ENCODE data around the gene RIN1. TPM values are rescaled to one million over a fixed set of nuclear protein-coding genes. Genes with fewer than 3 reads are reported as not detected.
A peak's percentile ranks its signal among the peaks of the same experiment; 100 is the strongest.

The RIN1 gene
- total RNA-seq, 2 experiments from 2014 or later = 1.5 to 1.6 TPM

GRCh38 chr11:66343176-66343575, 6.9 kb upstream of the RIN1 start:
- DNase-seq = no peak
- H3K27ac Mint-ChIP-seq = no peak overlapping the region
- H3K27me3 Mint-ChIP-seq = peaks cover 5% of the 10 kb centered on the region
- H3K36me3 Mint-ChIP-seq = peaks cover 14% of the 10 kb centered on the region
- peaks cover 2% of the 10 kb centered on the region for H3K9me3 Mint-ChIP-seq
- H3K4me3 Mint-ChIP-seq = peak overlapping the region; percentile 93
- peaks cover 34% of the 10 kb centered on the region for H3K4me1 Mint-ChIP-seq

- no peaks in the 10 kb centered on the region for H3K9me3 Mint-ChIP-seq
- peaks cover 45% of the 10 kb centered on the region for H3K4me1 Mint-ChIP-seq
- DNase-seq = no peak
- no peak overlapping the region for H3K4me3 Mint-ChIP-seq
- H3K27me3 Mint-ChIP-seq = no peaks in the 10 kb centered on the region
- H3K36me3 Mint-ChIP-seq = peaks cover 10% of the 10 kb centered on the region
- no peak overlapping the region for H3K27ac Mint-ChIP-seq
Observed at GRCh38 chr11:66341502-66342126, 5.4 kb upstream of the RIN1 start.

DNA sequence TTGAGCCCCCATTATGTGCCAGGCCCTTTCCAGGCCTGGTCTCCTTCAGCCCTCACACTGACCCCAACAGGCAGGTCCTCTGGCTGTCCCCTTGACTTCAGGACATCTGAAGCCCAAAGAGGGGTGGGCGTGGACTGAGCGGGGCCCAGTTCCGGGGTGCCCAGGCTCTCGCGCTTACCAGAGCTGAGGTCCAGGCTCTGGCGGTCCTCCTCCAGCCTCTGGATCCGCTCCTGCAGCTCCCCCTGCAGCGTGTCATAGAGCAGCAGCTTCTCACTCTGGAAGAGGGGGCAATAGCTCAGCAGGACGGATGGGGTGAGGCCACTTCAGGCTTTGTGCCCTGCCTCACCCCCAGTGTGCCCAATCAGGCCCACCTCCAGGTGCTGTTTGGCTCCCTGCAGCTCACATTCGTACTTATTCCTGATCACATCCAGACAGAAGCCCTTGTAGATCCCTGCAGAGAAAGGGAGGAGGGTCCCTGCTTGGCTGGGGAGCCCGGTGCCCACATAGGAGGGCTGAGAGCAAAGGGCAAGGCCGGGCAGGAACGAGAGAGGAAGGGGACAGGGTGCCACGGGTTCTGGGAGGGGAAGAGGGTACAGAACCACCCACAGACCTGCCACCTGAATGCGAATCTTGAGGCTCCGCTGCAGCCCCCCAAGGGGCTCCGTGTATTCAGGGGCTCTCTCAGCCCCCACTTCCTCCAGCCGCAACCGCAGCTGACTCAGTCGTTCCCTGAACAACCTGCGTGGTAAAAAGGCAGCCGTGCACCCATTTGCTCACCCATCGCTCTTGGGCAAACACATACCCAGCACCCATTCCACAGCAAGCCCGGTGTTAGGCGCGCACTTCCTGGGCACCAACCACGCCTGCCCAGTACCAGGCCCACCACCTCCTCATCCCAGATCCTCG, 4.6 kb upstream of the RIN1 start:
- no peak for DNase-seq
- H3K4me1 Mint-ChIP-seq = peaks cover 44% of the 10 kb centered on the region
- peaks cover 10% of the 10 kb centered on the region for H3K36me3 Mint-ChIP-seq
- no peaks in the 10 kb centered on the region for H3K27me3 Mint-ChIP-seq
- no peak overlapping the region for H3K4me3 Mint-ChIP-seq
- no peaks in the 10 kb centered on the region for H3K9me3 Mint-ChIP-seq
- no peak overlapping the region for H3K27ac Mint-ChIP-seq

- H3K27me3 Mint-ChIP-seq = no peaks in the 10 kb centered on the region
- H3K27ac Mint-ChIP-seq = no peak overlapping the region
- H3K4me1 Mint-ChIP-seq = peaks cover 40% of the 10 kb centered on the region
- H3K36me3 Mint-ChIP-seq = peaks cover 10% of the 10 kb centered on the region
- no peak overlapping the region for H3K4me3 Mint-ChIP-seq
- no peaks in the 10 kb centered on the region for H3K9me3 Mint-ChIP-seq
- DNase-seq = no peak
Observed at GRCh38 chr11:66339686-66340483, 3.7 kb upstream of the RIN1 start.

DNA sequence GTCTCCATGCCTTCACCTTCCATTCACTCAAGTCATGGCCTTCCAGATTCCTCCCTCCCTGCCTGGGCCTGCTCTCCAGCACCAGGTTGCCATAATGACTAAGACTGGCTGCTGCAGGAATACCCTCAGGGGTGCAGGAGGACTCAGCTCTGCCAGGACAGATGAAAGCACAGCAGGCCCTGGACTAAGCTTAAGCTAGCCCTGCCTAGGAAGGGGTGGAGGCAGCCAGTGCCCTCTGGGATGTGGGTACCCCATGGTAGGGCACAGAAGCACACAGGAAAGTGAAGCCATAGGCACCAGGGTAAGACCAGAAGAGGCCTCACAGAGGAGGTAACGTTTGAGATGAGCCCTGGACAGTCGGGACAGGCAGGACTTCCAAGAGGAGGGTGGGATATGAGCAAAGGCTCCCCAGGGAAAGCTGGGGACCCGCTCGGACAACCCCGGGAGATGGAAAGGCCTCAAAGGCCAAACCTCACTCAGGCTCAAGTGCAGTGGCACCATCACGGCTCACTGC, 3.0 kb upstream of the RIN1 start:
- Mint-ChIP-seq H3K9me3 (no peaks in the 10 kb centered on the region), H3K27ac (no peak overlapping the region), H3K36me3 (peaks cover 8% of the 10 kb centered on the region), H3K4me1 (peaks cover 40% of the 10 kb centered on the region), H3K27me3 (no peaks in the 10 kb centered on the region), H3K4me3 (no peak overlapping the region)
- no peak for DNase-seq

DNA sequence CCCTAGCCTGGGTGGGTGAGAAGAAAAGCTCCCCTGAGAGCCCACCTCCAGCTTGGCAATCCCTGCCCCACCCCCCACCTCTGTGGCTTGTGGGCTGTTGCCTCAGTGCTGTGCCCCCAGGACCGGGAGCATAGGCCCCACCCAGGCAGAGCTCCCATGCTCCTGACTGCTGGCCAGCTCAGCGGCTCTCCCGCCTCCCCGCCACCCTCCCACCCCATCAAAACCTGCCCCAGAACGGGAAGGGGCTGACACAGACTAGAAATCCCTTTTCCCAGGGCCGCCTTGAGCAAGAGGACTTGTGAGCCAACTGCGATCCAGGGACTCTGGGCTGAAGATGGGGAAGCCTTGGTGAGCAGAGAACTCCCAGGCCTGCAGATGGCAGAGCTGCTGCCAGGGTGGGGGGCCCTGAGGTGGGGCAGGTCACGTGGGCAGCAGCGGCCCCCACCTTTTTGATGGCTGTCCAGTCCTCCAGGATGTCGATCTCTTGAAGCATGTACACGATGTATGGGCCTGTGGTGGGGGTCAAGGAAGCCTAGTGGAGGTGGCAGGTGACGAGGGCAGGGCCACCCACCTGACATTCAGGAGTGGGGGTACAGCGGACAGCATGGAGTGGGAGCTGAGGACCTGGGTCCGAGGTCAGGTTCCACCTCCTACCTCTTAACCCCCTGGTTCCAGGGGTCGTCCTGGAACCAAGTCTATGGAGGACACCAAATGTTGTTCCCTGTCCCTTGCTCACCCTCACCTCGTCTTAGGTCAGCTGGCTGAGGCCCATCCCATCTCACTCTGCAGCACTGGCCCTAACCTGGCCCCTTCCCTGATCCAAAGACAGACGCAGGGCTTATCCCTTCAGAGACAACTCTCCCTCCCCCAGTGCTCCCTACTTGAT, 2.3 kb upstream of the RIN1 start:
- Mint-ChIP-seq H3K4me3 (no peak overlapping the region), H3K27me3 (no peaks in the 10 kb centered on the region), H3K36me3 (peaks cover 8% of the 10 kb centered on the region), H3K27ac (peak overlapping the region; percentile 30), H3K9me3 (no peaks in the 10 kb centered on the region), H3K4me1 (peaks cover 35% of the 10 kb centered on the region)
- DNase-seq = no peak

DNA sequence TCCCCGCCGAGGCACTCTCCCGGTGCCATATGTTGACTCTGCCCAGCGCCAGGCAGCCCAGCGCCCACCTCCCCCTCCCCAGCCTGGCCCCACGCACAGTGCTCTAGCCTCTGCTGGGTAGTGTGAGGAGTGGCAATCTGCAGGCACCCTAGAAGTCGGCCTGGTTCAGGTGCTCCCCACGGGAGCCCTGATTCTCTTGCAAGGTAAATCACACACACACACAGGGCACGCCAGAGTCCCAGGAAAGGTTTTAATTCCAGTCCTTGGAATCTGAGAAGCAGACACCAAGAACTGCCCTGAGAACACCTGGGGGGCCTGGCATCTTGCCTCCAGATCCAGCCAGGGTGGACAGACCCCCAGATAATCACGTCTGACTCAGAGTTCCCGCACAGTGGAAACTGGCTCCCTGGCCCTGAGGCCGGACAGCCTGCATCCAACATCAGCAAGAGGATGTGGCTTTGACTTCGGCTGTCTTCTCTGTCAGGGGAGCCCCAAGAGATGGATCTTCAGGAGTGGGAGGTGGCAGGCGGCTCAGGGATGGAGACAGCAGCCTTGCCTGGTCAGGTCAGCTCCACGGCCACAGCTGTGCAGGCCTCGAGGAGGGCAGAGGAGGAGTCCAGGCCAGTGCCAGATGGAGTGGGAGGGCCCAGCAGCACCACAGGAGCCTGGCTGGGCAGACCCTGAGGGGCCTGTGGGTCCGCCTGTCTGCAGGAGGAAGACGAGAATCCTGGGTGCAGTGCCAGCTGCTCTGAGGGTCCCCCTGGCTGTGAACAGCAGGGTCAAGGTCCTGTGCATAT, 1.1 kb upstream of the RIN1 start:
- no peaks in the 10 kb centered on the region for H3K27me3 Mint-ChIP-seq
- H3K4me1 Mint-ChIP-seq = peaks cover 27% of the 10 kb centered on the region
- no peak for DNase-seq
- H3K4me3 Mint-ChIP-seq = peak overlapping the region; percentile 78
- no peaks in the 10 kb centered on the region for H3K9me3 Mint-ChIP-seq
- peak overlapping the region; percentile 83 for H3K27ac Mint-ChIP-seq
- H3K36me3 Mint-ChIP-seq = peaks cover 8% of the 10 kb centered on the region

DNA sequence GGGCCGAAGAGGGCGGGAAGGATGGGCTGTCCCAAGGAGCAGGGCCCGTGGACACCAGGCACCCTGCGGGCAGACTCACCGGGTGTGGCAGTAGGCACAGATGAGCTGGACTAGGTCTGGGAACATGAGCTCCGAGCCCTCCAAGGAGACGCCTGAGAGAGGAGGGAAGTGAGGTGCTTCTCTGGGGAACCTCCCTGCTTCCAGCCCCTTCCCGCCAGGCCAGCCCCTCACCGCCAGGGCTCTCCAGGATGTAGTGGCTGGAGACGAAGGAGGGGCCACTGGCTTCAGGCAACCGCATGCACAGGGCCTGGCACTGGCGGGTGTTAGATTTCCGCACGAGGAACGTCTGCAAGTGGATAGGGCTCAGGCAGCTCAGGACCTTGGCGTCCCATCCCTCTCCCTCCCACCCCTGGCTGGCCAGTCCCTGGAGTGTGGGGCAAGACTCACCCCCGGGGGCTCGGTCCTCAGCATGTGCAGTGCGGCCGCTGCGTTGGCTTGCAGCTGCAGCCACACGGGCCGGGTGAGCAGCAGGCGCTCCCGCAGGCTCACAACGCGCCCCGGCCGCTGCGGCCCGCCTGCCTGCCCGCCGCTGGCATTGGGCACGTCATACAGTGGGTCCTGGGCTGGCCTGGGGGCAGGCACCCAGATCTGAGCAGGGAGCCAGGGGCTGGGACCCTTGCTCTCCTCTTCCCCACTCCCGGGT, 552 bp downstream of the RIN1 start:
- no peaks in the 10 kb centered on the region for H3K9me3 Mint-ChIP-seq
- no peak for DNase-seq
- peaks cover 2% of the 10 kb centered on the region for H3K36me3 Mint-ChIP-seq
- peak overlapping the region; percentile 78 for H3K4me3 Mint-ChIP-seq
- peak overlapping the region; percentile 83 for H3K27ac Mint-ChIP-seq
- peaks cover 27% of the 10 kb centered on the region for H3K4me1 Mint-ChIP-seq
- no peaks in the 10 kb centered on the region for H3K27me3 Mint-ChIP-seq

GRCh38 chr11:66334605-66335442, 1.4 kb downstream of the RIN1 start:
- Mint-ChIP-seq H3K27ac (peak overlapping the region; percentile 56), H3K36me3 (peaks cover 2% of the 10 kb centered on the region), H3K4me3 (peak overlapping the region; percentile 78)

DNA sequence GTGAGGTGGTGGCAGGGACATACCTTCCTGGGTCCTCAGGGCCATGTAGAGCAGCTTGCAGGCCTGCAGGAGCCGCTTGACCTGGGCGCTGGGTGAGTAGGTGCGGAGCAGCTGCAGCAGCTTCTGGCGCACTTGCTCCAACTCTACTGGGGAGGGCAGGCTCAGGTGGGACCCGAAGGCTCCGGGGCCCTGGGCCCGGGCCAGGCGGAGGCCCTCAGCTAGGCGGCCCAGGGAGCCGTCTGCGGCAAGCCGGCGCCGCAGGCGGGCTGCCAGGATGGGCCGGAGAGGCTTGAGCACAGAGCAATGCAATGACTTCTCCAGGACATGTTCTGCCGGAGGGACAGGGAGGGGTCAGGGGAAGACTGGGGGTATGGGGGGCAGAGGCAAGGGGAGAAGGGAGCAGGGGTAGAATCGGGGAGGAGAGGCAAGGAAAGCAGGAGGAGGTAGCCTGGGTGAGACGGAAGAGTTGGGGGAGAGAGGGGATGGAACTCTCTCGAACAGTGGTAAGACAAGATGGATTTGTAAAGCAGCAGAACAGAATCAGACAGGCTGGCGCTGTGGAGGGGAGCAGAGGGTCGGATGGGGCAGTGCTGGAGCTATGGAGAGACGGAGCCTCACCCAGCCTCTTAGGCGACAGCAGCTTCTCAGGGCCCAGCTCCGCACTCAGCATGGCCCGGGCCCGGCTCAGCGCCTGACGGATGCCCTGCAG, 2.2 kb downstream of the RIN1 start:
- no peaks in the 10 kb centered on the region for H3K27me3 Mint-ChIP-seq
- no peak overlapping the region for H3K4me3 Mint-ChIP-seq
- peaks cover 27% of the 10 kb centered on the region for H3K4me1 Mint-ChIP-seq
- no peak overlapping the region for H3K27ac Mint-ChIP-seq
- DNase-seq = no peak
- no peaks in the 10 kb centered on the region for H3K9me3 Mint-ChIP-seq
- peaks cover 2% of the 10 kb centered on the region for H3K36me3 Mint-ChIP-seq

More at GRCh38 chr11:66334605-66335442, 1.4 kb downstream of the RIN1 start:
- no peaks in the 10 kb centered on the region for H3K27me3 Mint-ChIP-seq
- no peaks in the 10 kb centered on the region for H3K9me3 Mint-ChIP-seq
- H3K4me1 Mint-ChIP-seq = peaks cover 27% of the 10 kb centered on the region
- DNase-seq = no peak

DNA sequence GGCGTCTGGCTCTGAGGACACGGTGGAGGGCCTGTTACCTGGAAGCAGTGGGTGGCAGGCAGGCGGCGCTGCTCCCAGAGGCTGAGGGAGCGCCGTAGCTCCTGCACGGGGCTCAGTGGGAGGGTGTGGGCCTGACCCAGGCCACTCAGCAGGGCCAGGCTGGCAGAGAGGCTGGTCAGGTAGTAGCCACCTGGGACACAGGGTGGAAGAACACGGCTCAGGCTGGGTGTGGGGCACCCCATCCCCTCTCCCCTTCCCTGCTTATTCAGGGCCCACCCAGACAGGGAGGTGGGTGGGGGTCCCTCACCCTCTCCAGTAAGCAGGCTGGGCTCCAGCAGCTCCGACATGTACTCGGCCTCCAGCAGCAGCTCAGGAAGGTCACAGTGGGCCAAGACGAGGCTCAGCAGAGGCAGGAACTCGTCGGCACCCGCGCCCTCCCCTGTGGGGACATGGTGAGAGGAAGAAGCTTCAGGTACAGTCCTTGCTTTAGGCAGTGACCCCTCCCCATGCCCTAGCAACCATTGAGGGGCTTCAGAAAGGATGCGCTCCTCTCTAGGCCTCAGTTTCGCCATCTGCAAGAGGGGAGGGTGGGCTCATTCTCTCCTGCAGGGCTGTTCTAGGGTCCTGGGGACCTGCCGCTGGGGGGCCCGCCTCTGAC, 2.9 kb downstream of the RIN1 start:
- H3K4me1 Mint-ChIP-seq = peaks cover 31% of the 10 kb centered on the region
- H3K4me3 Mint-ChIP-seq = no peak overlapping the region
- H3K9me3 Mint-ChIP-seq = no peaks in the 10 kb centered on the region
- DNase-seq = no peak
- H3K36me3 Mint-ChIP-seq = no peaks in the 10 kb centered on the region
- no peaks in the 10 kb centered on the region for H3K27me3 Mint-ChIP-seq
- H3K27ac Mint-ChIP-seq = no peak overlapping the region

Data from activated naive CD8-positive, alpha-beta T cell treated with anti-CD3 and anti-CD28 coated beads for 36 hours (primary cell).